ENCODE measurements around the gene RESP18. TPM values are rescaled to one million over a fixed set of nuclear protein-coding genes. Genes with fewer than 3 reads are reported as not detected.

The RESP18 gene
- total RNA-seq, 1 experiment from 2014 or later: not detected

GRCh38 chr2:219278655-219279150 is 53.8 kb downstream of the RESP18 start:
- CTCF ChIA-PET: interaction anchor here (0.6 to 18.2 kb wide), 20 partner anchors 8 to 358 kb away, joined by 3 to 445 read pairs (median 6); partner anchors contain the start of genes CNPPD1, GLB1L, STK16 and TUBA4A
- Mint-ChIP-seq H3K4me3 (ENCODE audit: unreplicated experiment) (peak overlapping the region; percentile 86), H3K4me1 (ENCODE audit: insufficient read depth, unreplicated experiment) (peaks cover 43% of the 10 kb centered on the region), H3K9me3 (ENCODE audit: unreplicated experiment) (no peaks in the 10 kb centered on the region), H3K27me3 (ENCODE audit: insufficient read depth, unreplicated experiment) (no peaks in the 10 kb centered on the region), H3K36me3 (ENCODE audit: insufficient read depth, unreplicated experiment) (peaks cover 31% of the 10 kb centered on the region), H3K27ac (ENCODE audit: low read depth, unreplicated experiment) (peak overlapping the region; percentile 86)
- TF ChIP-seq CTCF (IDR thresholded peaks at IDR 0.05; ENCODE audit: unreplicated experiment): no peak
- intact Hi-C loops (cut with micrococcal nuclease): loop anchor here (1.0 to 5.0 kb wide), 6 partner anchors 11 to 101 kb away; partner anchors contain the start of genes ANKZF1, ATG9A, CNPPD1 and RETREG2
- no peak for DNase-seq (ENCODE audit: unreplicated experiment)
- POLR2A ChIA-PET: interaction anchor here (0.5 to 10.0 kb wide), 24 partner anchors 9 to 423 kb away, joined by 3 to 263 read pairs (median 4); partner anchors contain the start of genes ABCB6, ANKZF1, ATG9A and CHPF
- TSS peak; percentile 55 for BruUV-seq (replicated peaks)

GRCh38 chr2:219277703-219278654 is 54.6 kb downstream of the RESP18 start:
- BruUV-seq (replicated peaks): no TSS peak
- H3K27ac Mint-ChIP-seq (ENCODE audit: low read depth, unreplicated experiment): peak overlapping the region; percentile 86
- H3K36me3 Mint-ChIP-seq (ENCODE audit: insufficient read depth, unreplicated experiment): peaks cover 24% of the 10 kb centered on the region
- peak overlapping the region; percentile 29 for H3K4me3 Mint-ChIP-seq (ENCODE audit: unreplicated experiment)
- peak; percentile 81 for DNase-seq (ENCODE audit: unreplicated experiment)
- H3K4me1 Mint-ChIP-seq (ENCODE audit: insufficient read depth, unreplicated experiment): peaks cover 46% of the 10 kb centered on the region
- no peaks in the 10 kb centered on the region for H3K27me3 Mint-ChIP-seq (ENCODE audit: insufficient read depth, unreplicated experiment)
- intact Hi-C loops (cut with micrococcal nuclease): loop anchor here (2.0 to 5.0 kb wide), 3 partner anchors 17 to 101 kb away; partner anchors contain the start of genes ANKZF1, ATG9A, CNPPD1 and RETREG2
- ChIA-PET CTCF (interaction anchor here (0.5 to 18.2 kb wide), 33 partner anchors 9 to 358 kb away, joined by 3 to 445 read pairs (median 4); partner anchors contain the start of genes ABCB6, CNPPD1, GLB1L and NHEJ1), POLR2A (interaction anchor here (0.5 to 10.0 kb wide), 16 partner anchors 9 to 416 kb away, joined by 3 to 263 read pairs (median 6); partner anchors contain the start of genes ABCB6, ANKZF1, ATG9A and CHPF)
- TF ChIP-seq CTCF (IDR thresholded peaks at IDR 0.05; ENCODE audit: unreplicated experiment): peak; percentile 89
- H3K9me3 Mint-ChIP-seq (ENCODE audit: unreplicated experiment): no peaks in the 10 kb centered on the region

Small RNA genes within 50 kb of the gene (microRNA-seq; reads per million reads assigned to microRNA genes)
- gene MIR153-1: not detected

Other genes starting within 250 kb of the RESP18 start
- 7.5 and 11.5 TPM in 2 replicates for gene NHEJ1, start 171.9 kb downstream of the RESP18 start, total RNA-seq (2022)
- 1.7 and 2.6 TPM in 2 replicates for gene SLC23A3, start 162.7 kb downstream of the RESP18 start, total RNA-seq (2022)
- gene CNPPD1, start 155.8 kb downstream of the RESP18 start, total RNA-seq (2022): 33.9 and 39.1 TPM in 2 replicates
- 49.3 and 64.5 TPM in 2 replicates for gene RETREG2, start 154.5 kb downstream of the RESP18 start, total RNA-seq (2022)
- gene ZFAND2B, start 126.0 kb downstream of the RESP18 start, total RNA-seq (2022): 61.0 and 73.1 TPM in 2 replicates
- 13.8 and 18.8 TPM in 2 replicates for gene ABCB6, start 113.8 kb downstream of the RESP18 start, total RNA-seq (2022)
- 52.1 and 60.8 TPM in 2 replicates for gene ATG9A, start 103.1 kb downstream of the RESP18 start, total RNA-seq (2022)
- gene ANKZF1, start 102.9 kb downstream of the RESP18 start, total RNA-seq (2022): 45.5 and 45.6 TPM in 2 replicates
- 4.9 and 7.5 TPM in 2 replicates for gene GLB1L, start 87.3 kb downstream of the RESP18 start, total RNA-seq (2022)
- gene STK16, start 87.3 kb downstream of the RESP18 start, total RNA-seq (2022): 33.4 and 42.7 TPM in 2 replicates
- gene TUBA4B, start 79.5 kb downstream of the RESP18 start, total RNA-seq (2022): not detected in 2 replicates
- 37.2 and 80.5 TPM in 2 replicates for gene TUBA4A, start 78.8 kb downstream of the RESP18 start, total RNA-seq (2022)
- 58.2 and 59.8 TPM in 2 replicates for gene DNAJB2, start 53.4 kb downstream of the RESP18 start, total RNA-seq (2022)
- not detected in 2 replicates for gene PTPRN, start 23.3 kb downstream of the RESP18 start, total RNA-seq (2022)
- gene DNPEP, start 55.2 kb upstream of the RESP18 start, total RNA-seq (2022): 81.3 and 81.5 TPM in 2 replicates
- gene DES, start 85.6 kb upstream of the RESP18 start, total RNA-seq (2022): not detected in 2 replicates
- gene SPEG, start 102.1 kb upstream of the RESP18 start, total RNA-seq (2022): 23.3 and 25.7 TPM in 2 replicates
- 70.7 and 80.2 TPM in 2 replicates for gene GMPPA, start 166.1 kb upstream of the RESP18 start, total RNA-seq (2022)
- gene ASIC4, start 181.7 kb upstream of the RESP18 start, total RNA-seq (2022): 0.17 TPM in 1 of 2 replicates, not detected in the other
- 81.2 and 105 TPM in 2 replicates for gene CHPF, start 211.1 kb upstream of the RESP18 start, total RNA-seq (2022)
- gene TMEM198, start 211.3 kb upstream of the RESP18 start, total RNA-seq (2022): 5.3 and 6.3 TPM in 2 replicates
- 29.0 and 29.8 TPM in 2 replicates for gene OBSL1, start 238.8 kb upstream of the RESP18 start, total RNA-seq (2022)
- gene INHA, start 239.6 kb upstream of the RESP18 start, total RNA-seq (2022): 1.2 and 2.2 TPM in 2 replicates

Data from MCF 10A (cell line).